ENCODE data around the gene DENND2C. TPM values are rescaled to one million over a fixed set of nuclear protein-coding genes. Genes with fewer than 3 reads are reported as not detected.

DENND2C gene
- total and polyA plus RNA-seq, 8 donors: 1.0 to 2.6 (median 2.0) TPM

DNA sequence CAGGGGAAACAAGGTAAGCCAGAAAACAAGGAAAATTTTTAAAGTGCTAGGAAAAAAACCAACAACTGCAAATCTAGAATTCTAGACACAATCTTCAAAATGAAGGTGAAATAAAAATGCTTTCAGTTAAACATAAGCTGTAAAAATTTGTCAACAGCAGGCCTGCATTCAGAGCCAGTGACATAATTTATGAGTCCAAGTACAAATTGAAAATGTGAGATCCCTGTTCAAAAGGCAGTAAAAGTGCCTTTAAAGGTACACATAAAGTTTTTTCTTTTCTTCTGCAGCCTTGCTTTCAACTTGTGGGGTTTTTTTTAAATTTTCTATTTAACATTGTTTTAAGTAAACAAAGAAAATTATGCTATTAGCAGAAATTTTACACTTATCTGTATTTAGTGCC lies 37.4 kb downstream of the DENND2C start:
- TF ChIP-seq, protein P1, sequence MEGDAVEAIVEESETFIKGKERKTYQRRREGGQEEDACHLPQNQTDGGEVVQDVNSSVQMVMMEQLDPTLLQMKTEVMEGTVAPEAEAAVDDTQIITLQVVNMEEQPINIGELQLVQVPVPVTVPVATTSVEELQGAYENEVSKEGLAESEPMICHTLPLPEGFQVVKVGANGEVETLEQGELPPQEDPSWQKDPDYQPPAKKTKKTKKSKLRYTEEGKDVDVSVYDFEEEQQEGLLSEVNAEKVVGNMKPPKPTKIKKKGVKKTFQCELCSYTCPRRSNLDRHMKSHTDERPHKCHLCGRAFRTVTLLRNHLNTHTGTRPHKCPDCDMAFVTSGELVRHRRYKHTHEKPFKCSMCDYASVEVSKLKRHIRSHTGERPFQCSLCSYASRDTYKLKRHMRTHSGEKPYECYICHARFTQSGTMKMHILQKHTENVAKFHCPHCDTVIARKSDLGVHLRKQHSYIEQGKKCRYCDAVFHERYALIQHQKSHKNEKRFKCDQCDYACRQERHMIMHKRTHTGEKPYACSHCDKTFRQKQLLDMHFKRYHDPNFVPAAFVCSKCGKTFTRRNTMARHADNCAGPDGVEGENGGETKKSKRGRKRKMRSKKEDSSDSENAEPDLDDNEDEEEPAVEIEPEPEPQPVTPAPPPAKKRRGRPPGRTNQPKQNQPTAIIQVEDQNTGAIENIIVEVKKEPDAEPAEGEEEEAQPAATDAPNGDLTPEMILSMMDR (IDR thresholded peaks at IDR 0.05): no peak
- H3K27ac ChIP-seq: no peak overlapping the region
- FAIRE-seq (no peak), ATAC-seq (no peak), DNase-seq (no peak)
- H3K4me1 ChIP-seq: no peaks in the 10 kb centered on the region
- no peaks in the 10 kb centered on the region for H3K9me3 ChIP-seq
- H3K36me3 ChIP-seq: no peaks in the 10 kb centered on the region
- H3K4me3 ChIP-seq: no peak overlapping the region
- no peaks in the 10 kb centered on the region for H3K27me3 ChIP-seq
- intact Hi-C loops (cut with DNase I): no loop called here

DNA sequence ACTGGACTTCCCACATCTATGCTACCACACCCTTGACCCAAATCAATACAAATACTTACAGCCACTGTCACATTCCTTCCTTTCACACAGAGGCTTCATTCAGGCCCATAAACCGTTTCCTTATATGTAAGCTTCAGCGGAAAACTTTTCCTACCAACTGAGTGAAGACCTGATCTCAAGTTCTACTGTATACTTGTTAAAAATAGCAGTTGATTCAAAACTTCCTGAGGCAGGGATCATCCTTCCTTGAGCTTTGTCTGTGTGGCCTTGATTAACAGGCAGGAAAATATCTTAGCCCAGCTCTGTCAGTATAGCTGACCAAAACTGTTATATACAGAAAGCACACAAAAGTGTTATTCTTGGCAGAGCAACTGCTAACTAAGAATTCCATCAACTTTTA lies 42.7 kb downstream of the DENND2C start:
- no peaks in the 10 kb centered on the region for H3K4me1 ChIP-seq
- no peak for FAIRE-seq
- DNase-seq: no peak
- 34 to 53% methylated on average over 2 of the region's 2 CpGs for WGBS, 2 donors
- ATAC-seq: no peak
- H3K36me3 ChIP-seq: peaks cover 0 to 3% (median 0%) of the 10 kb centered on the region in 3 donors
- intact Hi-C loops (cut with DNase I): no loop called here
- no peaks in the 10 kb centered on the region for H3K9me3 ChIP-seq
- H3K27ac ChIP-seq: no peak overlapping the region
- TF ChIP-seq, protein P1 (IDR thresholded peaks at IDR 0.05): no peak
- H3K27me3 ChIP-seq: no peaks in the 10 kb centered on the region
- no peak overlapping the region for H3K4me3 ChIP-seq

DNA sequence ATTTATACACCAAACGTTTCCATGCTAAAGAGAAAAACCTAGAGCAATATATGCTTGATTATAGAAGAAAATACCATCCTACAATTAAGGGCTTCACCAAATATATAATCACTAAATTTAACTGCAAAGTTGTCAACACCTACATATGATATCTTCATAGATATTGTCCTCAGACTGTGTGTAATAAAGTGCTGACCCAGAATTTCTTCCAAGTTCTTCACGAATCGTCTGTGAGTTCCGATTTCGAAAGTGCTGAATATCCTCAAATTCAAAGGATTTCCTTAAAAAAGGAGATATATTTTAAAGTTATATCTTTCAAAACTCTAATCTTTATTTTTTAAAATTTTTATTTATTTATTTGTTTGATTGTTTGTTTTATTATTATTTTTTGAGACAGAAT lies 46.5 kb downstream of the DENND2C start:
- TF ChIP-seq, protein P1 (IDR thresholded peaks at IDR 0.05): no peak
- no peaks in the 10 kb centered on the region for H3K27me3 ChIP-seq
- peaks cover 0 to 11% (median 0%) of the 10 kb centered on the region in 3 donors for H3K36me3 ChIP-seq
- DNase-seq: no peak
- WGBS, 2 donors: 90 to 91% methylated on average over 5 of the region's 5 CpGs
- no peaks in the 10 kb centered on the region for H3K4me1 ChIP-seq
- no peak overlapping the region for H3K4me3 ChIP-seq
- FAIRE-seq: no peak
- H3K27ac ChIP-seq: no peak overlapping the region
- no peak for ATAC-seq
- H3K9me3 ChIP-seq: no peaks in the 10 kb centered on the region
- intact Hi-C loops (cut with DNase I): no loop called here

DNA sequence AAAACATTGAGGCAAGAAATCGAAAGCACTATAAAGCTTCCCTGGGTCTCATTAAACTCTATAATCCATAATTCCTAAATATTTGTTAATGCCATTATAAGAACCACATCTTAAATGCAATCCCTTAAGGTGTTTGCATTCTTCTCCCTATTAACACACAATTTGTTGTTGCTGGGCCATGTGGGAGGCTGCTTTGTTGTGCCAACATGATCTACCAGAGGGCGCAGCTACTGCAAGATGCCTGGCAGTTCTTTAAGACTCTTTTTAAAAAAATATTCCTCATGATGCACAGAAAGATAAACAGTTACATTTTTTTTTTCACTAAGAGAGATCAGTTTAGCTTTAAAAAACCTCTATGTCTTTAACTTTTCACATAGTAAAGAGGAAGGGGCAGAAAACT lies 49.4 kb downstream of the DENND2C start:
- Histone ChIP-seq H3K27me3 (no peaks in the 10 kb centered on the region), H3K9me3 (no peaks in the 10 kb centered on the region), H3K36me3 (peaks cover 0 to 11% (median 0%) of the 10 kb centered on the region in 3 donors), H3K4me3 (no peak overlapping the region), H3K27ac (no peak overlapping the region), H3K4me1 (no peaks in the 10 kb centered on the region)
- intact Hi-C loops (cut with DNase I): no loop called here
- TF ChIP-seq, protein P1 (IDR thresholded peaks at IDR 0.05): no peak
- no peak for DNase-seq
- WGBS, 2 donors: 91% methylated on average over 2 of the region's 2 CpGs
- FAIRE-seq: no peak
- no peak for ATAC-seq

DNA sequence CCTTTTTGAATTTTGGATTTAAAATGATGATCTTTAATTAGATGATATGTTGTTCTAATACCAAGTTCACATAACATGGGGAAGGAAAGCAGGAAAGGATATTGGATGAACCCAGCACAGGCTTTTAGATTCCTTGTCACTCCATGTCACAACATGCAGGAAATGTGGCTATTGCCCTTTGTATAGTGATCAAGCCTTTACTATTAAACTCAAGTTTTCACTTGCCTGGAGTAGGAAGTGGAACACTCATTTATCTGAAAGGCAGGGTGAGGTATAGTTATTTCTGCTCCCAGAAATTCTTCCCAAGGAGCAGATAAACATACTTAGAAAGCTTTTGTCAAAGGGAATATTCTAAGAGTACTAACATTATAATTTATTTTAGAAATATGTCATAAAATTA lies 51.2 kb downstream of the DENND2C start:
- FAIRE-seq (no peak), ATAC-seq (no peak), DNase-seq (no peak)
- H3K36me3 ChIP-seq: peaks cover 0 to 11% (median 0%) of the 10 kb centered on the region in 3 donors
- TF ChIP-seq, protein P1 (IDR thresholded peaks at IDR 0.05): no peak
- H3K9me3 ChIP-seq: no peaks in the 10 kb centered on the region
- H3K4me1 ChIP-seq: no peaks in the 10 kb centered on the region
- H3K27ac ChIP-seq: no peak overlapping the region
- H3K27me3 ChIP-seq: no peaks in the 10 kb centered on the region
- intact Hi-C loops (cut with DNase I): no loop called here
- no peak overlapping the region for H3K4me3 ChIP-seq
